ENCODE results near the gene GNMT. TPM values are rescaled to one million over a fixed set of nuclear protein-coding genes. Genes with fewer than 3 reads are reported as not detected.
"Not testable (repeated sequence)": the region's sequence is repeated elsewhere in the genome, so short reads cannot be mapped to it uniquely, and the experiment has no call there.

GNMT gene
- polyA plus RNA-seq, 2 of the 4 experiments (the other 2 are of a cell fraction), result 0.12 to 0.23 TPM

DNA sequence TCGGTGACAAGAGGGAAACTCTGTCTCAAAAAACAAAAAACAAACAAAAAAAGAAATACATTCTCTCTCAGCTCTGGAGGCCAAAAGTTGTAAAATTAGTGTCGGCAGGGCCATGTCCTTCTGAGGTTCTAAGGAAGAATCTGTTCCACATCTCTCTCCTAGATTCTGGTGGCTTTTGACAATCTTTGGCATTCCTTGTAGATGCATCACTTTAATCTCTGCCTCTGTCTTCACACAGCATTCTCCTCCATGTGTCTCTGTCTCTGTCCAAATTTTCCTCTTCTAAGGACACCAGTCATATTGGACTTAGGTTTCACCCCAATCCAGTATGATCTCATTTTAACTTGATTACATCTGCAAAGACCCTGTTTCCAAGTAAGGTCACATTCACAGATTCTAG is 32.9 kb downstream of the GNMT start:
- no peak for FAIRE-seq
- no peak for ATAC-seq
- 98% methylated on average over 2 of the region's 2 CpGs for WGBS (ENCODE audit: missing lambda C conversion rate)
- TF ChIP-seq FOSB (CRISPR knock-in tag; IDR thresholded peaks at IDR 0.05) (no peak), FOXS1 (CRISPR knock-in tag; IDR thresholded peaks at IDR 0.05) (no peak), JUN (IDR thresholded peaks at IDR 0.05) (no peak), MAFK (IDR thresholded peaks at IDR 0.05; ENCODE audit: partially characterized antibody) (no peak), MYC (IDR thresholded peaks at IDR 0.05; ENCODE audit: borderline replicate concordance, low read length) (no peak), KDM5A (IDR thresholded peaks at IDR 0.05) (no peak), HEYL (CRISPR knock-in tag; IDR thresholded peaks at IDR 0.05) (no peak), NPAS2 (CRISPR knock-in tag; IDR thresholded peaks at IDR 0.05; ENCODE audit: borderline replicate concordance) (no peak), RARB (CRISPR knock-in tag; IDR thresholded peaks at IDR 0.05) (no peak)
- TF ChIP-seq, protein P1, sequence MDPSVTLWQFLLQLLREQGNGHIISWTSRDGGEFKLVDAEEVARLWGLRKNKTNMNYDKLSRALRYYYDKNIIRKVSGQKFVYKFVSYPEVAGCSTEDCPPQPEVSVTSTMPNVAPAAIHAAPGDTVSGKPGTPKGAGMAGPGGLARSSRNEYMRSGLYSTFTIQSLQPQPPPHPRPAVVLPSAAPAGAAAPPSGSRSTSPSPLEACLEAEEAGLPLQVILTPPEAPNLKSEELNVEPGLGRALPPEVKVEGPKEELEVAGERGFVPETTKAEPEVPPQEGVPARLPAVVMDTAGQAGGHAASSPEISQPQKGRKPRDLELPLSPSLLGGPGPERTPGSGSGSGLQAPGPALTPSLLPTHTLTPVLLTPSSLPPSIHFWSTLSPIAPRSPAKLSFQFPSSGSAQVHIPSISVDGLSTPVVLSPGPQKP (IDR thresholded peaks at IDR 0.05; ENCODE audit: low read depth, low read length), result no peak
- TF ChIP-seq, protein P2, sequence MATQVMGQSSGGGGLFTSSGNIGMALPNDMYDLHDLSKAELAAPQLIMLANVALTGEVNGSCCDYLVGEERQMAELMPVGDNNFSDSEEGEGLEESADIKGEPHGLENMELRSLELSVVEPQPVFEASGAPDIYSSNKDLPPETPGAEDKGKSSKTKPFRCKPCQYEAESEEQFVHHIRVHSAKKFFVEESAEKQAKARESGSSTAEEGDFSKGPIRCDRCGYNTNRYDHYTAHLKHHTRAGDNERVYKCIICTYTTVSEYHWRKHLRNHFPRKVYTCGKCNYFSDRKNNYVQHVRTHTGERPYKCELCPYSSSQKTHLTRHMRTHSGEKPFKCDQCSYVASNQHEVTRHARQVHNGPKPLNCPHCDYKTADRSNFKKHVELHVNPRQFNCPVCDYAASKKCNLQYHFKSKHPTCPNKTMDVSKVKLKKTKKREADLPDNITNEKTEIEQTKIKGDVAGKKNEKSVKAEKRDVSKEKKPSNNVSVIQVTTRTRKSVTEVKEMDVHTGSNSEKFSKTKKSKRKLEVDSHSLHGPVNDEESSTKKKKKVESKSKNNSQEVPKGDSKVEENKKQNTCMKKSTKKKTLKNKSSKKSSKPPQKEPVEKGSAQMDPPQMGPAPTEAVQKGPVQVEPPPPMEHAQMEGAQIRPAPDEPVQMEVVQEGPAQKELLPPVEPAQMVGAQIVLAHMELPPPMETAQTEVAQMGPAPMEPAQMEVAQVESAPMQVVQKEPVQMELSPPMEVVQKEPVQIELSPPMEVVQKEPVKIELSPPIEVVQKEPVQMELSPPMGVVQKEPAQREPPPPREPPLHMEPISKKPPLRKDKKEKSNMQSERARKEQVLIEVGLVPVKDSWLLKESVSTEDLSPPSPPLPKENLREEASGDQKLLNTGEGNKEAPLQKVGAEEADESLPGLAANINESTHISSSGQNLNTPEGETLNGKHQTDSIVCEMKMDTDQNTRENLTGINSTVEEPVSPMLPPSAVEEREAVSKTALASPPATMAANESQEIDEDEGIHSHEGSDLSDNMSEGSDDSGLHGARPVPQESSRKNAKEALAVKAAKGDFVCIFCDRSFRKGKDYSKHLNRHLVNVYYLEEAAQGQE (IDR thresholded peaks at IDR 0.05), result no peak
- TF ChIP-seq, protein P3, sequence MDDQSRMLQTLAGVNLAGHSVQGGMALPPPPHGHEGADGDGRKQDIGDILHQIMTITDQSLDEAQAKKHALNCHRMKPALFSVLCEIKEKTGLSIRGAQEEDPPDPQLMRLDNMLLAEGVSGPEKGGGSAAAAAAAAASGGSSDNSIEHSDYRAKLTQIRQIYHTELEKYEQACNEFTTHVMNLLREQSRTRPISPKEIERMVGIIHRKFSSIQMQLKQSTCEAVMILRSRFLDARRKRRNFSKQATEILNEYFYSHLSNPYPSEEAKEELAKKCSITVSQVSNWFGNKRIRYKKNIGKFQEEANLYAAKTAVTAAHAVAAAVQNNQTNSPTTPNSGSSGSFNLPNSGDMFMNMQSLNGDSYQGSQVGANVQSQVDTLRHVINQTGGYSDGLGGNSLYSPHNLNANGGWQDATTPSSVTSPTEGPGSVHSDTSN (IDR thresholded peaks at IDR 0.05), result no peak
- H3K4me2 ChIP-seq, result no peak overlapping the region
- H3K27ac ChIP-seq, result no peak overlapping the region
- CTCF ChIA-PET, result no interaction called here
- no peak for DNase-seq (ENCODE audit: low read depth in 1 of 2, low spot score in 1 of 2)
- POLR2A ChIA-PET, result no interaction called here
- no peaks in the 10 kb centered on the region for H3K9me3 ChIP-seq
- no peak overlapping the region for H3K4me3 ChIP-seq
- peaks cover 7% of the 10 kb centered on the region; the same call in 2 of the 3 replicates for H3K4me1 ChIP-seq

DNA sequence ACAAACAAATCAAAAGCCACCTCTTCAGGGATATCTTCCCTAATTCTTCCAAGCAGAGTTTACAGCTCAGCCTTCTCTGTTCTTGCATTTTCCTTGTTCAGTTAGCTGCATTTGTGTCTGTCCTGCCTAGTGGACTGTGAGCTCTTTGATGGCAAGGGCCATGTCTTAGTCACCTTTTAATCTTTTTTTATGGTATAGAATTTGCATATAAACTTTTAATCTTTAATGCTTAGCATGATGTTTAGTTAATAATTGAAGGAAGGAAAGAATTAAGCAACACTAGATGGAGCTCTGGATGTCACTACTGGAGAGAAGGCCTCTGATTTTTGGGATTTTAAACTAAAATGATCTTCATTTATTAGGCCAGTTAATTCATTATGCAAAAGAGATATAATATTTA is 36.0 kb downstream of the GNMT start:
- ATAC-seq, result peak in 1 of 2 experiments; percentile 34; a peak in 1 of 6 replicates
- CTCF ChIA-PET, result interaction anchor here (0.9 to 1.6 kb wide), 6 partner anchors 10 to 526 kb away, joined by 3 to 7 read pairs (median 3); partner anchors contain the start of gene PPP2R5D
- no peak for DNase-seq (ENCODE audit: low read depth in 1 of 2, low spot score in 1 of 2)
- peaks cover 7% of the 10 kb centered on the region; the same call in 2 of the 3 replicates for H3K4me1 ChIP-seq
- no peak overlapping the region for H3K4me3 ChIP-seq
- H3K4me2 ChIP-seq, result no peak overlapping the region
- no peak for TF ChIP-seq NR3C1 (IDR thresholded peaks at IDR 0.05)
- TF ChIP-seq HEYL (CRISPR knock-in tag; IDR thresholded peaks at IDR 0.05), result no peak
- peak in 1 of 2 experiments; percentile 43; a peak in 1 of 4 replicates for TF ChIP-seq CEBPB (IDR thresholded peaks at IDR 0.05)
- TF ChIP-seq MYC (IDR thresholded peaks at IDR 0.05; ENCODE audit: borderline replicate concordance, low read length), result no peak
- TF ChIP-seq, protein P4, sequence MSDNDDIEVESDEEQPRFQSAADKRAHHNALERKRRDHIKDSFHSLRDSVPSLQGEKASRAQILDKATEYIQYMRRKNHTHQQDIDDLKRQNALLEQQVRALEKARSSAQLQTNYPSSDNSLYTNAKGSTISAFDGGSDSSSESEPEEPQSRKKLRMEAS (IDR thresholded peaks at IDR 0.05), result no peak
- POLR2A ChIA-PET, result interaction anchor here (2.2 kb wide), 1 partner anchor 13 kb away, joined by 13 read pairs; the partner anchor contains the start of gene PPP2R5D
- no peak overlapping the region for H3K27ac ChIP-seq
- H3K9me3 ChIP-seq, result no peaks in the 10 kb centered on the region
- no peak for FAIRE-seq

DNA sequence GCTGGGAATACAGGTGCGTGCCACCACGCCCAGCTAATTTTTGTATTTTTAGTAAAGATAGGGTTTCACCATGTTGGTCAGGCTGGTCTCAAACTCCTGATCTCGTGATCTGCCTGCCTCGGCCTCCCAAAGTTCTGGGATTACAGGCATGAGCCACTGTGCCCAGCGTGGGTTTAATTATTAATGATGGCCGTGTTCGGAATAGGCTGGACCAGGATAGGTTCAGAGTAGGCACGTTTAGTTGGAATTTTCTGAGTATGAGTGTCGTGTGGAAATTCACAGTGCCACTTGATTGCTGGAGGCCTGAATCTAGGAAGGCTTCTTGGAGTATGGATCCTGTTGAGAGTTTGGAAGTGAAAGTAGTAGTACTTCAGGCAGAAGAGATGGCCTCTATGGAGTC is 37.7 kb downstream of the GNMT start:
- 83% methylated on average over 9 of the region's 9 CpGs for WGBS (ENCODE audit: missing lambda C conversion rate)
- DNase-seq (ENCODE audit: low read depth in 1 of 2, low spot score in 1 of 2); H3K4me1 ChIP-seq; H3K27ac ChIP-seq; H3K9me3 ChIP-seq; H3K4me3 ChIP-seq; FAIRE-seq; ATAC-seq; H3K4me2 ChIP-seq: not testable (repeated sequence)
- ChIA-PET POLR2A (interaction anchor here (0.6 to 2.2 kb wide), 2 partner anchors 14 to 879 kb away, joined by 7 to 13 read pairs; partner anchors contain the start of gene PPP2R5D), CTCF (interaction anchor here (1.0 kb wide), 1 partner anchor 10 kb away, joined by 5 read pairs; no protein-coding TSS in a partner anchor)

All from A549 (cell line).